Activated T-cell treated with anti-CD3 and anti-CD28 coated beads for 48 hours (primary cell): Measurements from ENCODE around the gene OR1S1.
"Not testable (repeated sequence)": the region's sequence is repeated elsewhere in the genome, so short reads cannot be mapped to it uniquely, and the experiment has no call there.

Experiments
- DNase-seq: peaks from one replicate; pipeline ENCODE4 v3.0.0-alpha.2; 2020; ENCODE audit warnings: low read depth

OR1S1 gene

DNA sequence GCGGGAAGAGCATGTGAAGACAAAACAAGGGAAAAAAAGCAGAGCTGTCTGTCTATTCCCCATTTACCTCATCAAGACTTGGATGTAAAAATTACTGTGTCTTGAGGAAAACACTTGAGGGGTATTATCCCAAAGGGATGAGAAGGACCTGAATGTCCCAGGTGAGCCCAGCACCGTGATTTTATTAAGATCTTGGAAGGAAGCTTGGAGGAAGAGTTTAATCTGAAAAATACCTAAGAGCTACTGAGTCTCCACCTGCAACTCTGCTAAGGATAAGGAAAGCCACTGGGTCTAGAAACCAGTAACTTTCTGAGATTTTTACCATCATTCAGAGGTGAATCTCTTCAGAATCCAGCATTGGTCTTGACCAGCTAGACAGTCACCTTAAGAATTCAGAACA lies at the start of gene OR1S1:
Gene OR1S1 (plus strand): TSS at position 301 of the 400 bp plus-strand sequence.
- DNase-seq: not testable (repeated sequence)

DNA sequence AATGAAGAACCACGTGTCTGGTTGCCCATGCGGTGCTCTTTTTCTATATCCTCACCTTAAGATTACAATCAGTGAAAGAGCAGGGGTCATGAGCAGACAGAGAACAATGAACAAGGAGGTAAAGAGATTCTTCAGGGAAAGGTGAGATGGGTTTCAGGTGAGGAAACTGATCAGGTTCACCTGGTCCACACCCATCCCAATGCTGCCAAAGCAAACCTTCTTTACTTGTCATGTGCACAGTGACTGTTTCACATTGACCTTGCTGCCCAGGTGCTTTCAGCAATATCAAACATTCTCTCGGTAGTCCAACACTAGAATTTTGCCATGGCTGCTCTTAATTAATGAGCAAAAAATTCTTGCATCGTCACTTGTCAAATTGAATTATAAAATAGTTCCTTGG lies 48.1 kb upstream of the OR1S1 start:
- DNase-seq: no peak

DNA sequence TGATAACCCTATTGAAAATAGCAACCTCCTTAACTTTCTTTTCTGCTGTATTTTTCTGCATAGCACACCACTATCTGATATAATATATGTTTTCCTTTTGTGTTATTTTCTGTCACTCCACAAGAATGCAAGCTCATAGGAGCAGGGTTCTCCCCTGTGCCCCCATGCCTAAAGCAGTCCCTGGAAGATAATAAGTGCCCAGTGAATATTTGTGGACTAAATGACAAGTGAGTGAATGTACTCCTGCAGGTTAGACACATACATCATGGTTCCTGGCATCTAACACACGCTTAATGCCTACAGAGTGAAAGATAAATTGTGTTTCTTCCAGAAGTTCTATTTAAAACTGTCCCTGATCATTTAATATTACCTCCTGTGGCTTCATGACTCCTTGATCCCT lies 47.5 kb upstream of the OR1S1 start:
- no peak for DNase-seq

DNA sequence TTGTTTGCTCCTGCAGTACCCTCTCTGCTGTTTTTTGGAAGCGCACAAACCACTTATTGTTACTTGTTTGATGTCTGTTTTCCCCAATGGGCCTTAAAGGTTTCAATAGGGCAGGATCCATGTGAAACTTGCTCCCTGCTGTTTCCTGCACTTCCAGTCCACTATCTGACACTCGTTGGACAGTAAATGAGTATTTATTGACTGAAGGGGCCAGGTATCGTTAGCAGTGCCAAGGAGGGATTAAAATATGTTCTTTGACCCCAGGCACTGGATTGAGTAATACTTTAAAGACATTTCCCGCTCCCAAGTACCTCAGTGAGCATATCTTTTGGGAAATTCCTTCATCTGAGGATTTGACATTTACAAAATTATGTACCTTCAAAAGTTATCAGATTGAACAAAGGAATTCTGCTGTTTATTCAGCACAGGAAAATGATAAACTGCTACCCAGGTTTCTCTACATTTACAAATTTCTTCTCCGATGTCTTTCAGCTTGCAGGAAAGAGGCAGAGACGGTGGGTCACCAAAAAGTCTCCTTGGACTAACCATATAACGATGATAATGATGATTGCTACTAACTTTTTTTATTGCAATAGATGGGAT lies 46.9 kb upstream of the OR1S1 start:
- no peak for DNase-seq

DNA sequence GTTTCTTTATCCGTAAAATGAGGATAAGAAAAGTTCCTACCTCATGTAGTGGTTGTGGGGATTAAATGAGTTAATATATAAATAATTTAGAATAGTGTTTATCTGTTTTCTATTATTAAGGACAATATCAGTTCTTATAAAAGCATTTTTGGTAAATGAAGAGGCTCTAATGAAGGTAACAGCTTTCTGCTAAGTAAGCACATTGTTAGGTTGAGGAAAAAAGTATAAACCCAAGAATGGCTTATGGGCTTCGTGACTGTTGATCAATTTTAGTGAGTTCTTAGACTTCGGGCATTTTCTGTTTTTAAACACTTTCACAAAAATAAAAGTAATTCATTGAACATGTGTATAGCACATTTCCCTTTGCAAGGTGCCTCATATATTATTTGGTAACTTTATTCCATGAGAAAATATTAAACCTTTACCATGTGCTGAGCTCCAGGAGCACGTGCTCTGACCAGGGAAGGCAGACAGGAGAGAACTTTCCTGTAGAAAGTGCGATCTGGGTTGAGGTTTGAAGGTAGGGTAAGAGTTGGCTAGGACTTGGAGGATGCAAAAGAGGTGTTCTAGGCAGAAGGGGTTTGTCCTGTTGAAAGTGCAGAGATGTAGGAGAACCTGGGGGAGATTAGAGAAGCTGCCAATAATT lies 35.0 kb upstream of the OR1S1 start:
- DNase-seq: no peak

DNA sequence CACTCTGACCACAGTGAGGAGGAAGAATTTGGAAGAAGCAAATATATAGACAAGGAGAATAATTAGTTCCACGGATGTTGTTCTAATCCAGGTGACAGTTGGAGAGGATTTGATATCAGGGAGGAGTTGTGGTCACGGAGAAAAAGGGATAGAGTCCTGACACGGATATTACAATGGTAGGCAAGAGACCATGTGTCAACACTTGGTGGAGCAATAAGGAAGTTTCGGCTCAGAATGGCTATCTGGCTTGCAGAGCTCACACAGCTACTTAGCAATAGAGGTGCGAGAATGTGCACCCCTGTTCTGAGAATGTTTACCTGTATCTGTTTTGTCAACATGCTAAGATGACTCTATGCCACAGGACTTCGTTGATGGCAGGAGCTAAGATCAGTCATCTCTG lies 34.1 kb upstream of the OR1S1 start:
- no peak for DNase-seq

DNA sequence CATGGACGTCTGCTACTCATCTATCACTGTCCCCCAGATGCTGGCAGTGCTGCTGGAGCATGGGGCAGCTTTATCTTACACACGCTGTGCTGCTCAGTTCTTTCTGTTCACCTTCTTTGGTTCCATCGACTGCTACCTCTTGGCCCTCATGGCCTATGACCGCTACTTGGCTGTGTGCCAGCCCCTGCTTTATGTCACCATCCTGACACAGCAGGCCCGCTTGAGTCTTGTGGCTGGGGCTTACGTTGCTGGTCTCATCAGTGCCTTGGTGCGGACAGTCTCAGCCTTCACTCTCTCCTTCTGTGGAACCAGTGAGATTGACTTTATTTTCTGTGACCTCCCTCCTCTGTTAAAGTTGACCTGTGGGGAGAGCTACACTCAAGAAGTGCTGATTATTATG lies 32.9 kb upstream of the OR1S1 start:
- DNase-seq: no peak

DNA sequence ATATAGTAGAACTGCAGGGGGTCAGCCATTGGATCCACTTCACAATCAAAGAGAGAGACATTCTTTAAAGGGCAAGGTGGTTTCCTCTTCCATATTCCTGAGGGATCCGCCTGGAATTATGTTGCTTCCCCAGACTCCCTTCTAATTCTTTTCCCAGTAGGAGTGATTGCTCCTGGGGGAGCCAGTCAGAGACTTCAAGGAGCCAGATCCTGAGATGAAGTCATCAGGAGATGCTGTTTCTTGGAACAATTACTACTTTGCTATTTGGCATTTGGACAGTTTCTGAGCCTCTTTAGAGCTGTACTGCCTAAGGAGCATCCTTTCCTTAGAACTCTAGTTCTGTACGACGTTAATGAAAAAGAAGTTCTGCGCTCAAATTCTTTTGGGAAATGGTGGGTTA lies 25.6 kb upstream of the OR1S1 start:
- no peak for DNase-seq

DNA sequence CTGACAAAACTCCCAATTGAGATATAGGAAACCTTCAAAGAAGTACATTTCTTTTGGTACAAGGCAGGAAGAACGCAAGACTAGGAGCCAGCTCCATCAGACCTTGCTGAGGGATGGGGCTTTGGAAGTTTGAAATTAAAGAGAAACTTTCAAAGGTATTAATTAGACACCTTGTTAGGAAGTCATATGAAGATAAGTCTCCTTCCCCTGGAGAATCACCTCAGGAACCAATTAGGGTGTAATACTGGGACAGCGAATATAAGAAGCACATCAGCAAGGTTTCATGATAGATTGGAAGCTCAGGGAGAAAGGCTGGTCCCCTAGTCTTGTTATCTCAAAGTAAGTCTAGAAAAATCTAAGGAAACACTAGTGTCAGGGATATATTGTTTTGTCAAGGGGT lies 23.8 kb upstream of the OR1S1 start, which contains the start of gene OR9Q2:
Gene OR9Q2 (plus strand): TSS at position 301 of the 400 bp plus-strand sequence. CDS start 1,421 bp downstream, outside the sequence.
- DNase-seq: no peak

DNA sequence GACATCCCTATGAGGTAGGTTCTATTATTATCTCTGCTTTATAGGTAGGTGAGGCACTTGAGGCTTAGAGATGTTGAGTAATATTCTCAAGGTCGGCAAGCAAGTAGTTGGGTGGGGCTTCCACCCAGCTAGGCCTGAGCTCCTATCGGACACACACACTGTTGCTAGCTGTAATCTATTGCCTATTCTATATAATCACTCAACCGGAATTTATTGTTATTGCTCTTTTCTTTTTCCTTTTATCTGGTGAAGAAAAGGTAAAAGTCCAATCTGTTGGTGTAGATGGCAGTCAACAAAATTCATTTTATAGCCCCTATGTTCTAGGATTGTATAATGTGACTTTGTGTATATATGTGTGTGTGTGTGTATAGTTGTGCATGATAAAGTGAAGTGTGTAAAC lies 20.3 kb upstream of the OR1S1 start:
- DNase-seq: no peak

DNA sequence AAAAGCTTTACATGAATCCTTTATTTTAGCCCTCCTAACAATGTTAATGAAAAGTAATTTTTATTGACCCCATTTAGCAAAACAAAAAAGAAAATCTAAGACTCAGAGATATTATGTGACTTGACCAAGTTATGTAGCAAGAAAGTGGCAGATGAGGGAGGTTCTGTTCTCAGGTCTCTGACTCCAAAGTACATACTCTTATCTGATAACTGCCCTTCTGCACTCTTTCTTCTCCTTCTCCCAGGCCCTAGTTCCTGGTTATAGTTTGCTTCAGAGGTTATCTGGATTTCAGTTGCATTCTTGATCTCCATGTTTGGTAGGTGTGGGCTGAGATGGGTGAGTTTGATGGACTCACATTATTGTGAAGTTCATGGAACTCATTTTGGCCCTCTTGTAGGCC lies 19.1 kb upstream of the OR1S1 start:
- DNase-seq: no peak

DNA sequence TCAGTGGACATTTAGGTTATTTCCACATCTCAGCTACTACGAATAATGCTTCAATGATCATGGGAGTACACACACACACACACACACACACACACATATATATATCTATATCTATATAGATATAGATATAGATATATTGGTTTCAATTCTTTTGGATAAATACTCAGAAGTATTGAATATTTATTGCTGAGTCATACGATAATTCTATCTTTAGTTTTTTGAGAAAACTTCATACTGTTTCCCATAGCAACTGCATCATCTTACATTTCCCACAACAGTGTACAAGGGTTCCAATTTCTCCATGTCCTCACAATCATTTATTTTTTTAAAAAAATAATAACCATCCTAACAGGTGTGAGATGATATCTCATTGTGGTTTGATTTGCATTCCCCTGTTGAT lies 16.6 kb upstream of the OR1S1 start:
- DNase-seq: no peak

DNA sequence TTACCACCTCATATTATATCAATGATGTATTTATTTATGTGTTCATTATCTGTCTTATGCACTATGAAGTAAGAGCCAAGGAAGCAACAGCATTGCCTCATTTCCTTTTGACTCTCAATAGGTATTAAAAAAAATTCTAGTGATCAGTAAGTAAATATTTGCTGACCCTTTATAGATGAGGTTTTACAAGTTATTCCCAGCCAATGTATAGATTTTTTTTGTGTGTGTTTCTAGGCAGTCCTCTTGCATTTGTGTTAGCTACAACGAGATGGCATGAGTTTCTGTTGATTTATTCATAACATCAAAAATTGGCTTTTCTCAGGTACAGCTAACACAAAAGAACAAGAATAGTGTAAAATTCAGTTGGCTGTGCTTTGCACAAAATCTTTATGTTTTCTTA lies 13.2 kb upstream of the OR1S1 start:
- DNase-seq: no peak

DNA sequence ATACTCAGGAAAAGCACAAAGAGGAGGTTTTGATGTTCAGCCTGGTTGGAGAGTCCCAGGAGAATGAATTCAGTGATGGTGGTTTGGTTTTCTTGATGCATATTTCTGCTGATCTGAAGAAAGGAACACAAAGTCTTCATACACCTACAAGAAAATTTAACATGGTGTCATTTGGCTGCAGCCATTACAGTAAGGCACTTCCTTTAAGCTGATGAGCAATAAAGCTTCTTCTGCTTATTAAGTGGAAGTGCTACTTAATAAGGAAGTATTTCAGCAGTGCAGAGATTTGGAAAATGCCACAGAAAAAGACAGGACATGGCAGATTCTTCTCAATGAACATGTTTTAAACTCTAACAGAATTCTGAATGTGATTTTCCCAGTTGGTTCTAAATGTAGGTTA lies 8.5 kb upstream of the OR1S1 start, which contains the start of gene OR1S2:
Gene OR1S2 (minus strand): TSS at position 101 of the 400 bp plus-strand sequence. CDS start 0 bp downstream, at position 101.
- no peak for DNase-seq

DNA sequence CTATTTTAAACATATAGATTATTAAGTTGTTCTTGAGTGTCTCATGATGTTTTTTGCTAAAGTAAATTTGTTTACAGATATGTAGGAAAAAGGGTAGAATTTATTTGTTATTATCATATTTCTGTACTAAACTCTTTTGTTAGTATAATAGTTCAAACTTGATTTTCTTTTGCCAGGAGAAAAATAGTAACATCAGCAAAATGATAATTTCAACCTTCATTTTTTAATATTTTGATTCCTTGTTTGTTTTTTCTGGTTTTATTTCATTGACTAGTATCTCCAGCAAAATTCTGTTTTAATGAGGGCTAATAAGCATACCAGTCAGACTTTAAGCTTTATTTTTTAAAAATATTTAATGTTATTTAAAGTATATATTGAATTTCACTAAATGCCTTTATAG lies 4.0 kb downstream of the OR1S1 start:
- no peak for DNase-seq

DNA sequence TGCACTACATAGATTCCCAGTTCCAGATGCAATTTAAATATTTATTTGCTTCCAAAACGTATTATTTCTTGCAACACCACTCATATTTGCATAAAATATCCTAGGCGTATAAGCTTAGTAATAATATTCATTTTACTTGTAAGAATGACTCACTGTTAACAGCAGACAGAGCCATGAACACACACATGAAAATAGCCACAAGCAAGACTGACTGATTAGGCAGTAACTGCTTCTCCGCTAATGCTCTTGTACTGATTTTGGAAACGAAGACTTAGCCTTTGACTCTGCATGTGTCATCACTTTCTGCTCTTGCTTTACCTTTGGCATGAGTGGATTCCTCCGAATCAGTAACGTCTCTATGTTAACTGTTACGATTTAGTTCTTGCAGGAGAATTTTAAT lies 10.2 kb downstream of the OR1S1 start:
- no peak for DNase-seq

DNA sequence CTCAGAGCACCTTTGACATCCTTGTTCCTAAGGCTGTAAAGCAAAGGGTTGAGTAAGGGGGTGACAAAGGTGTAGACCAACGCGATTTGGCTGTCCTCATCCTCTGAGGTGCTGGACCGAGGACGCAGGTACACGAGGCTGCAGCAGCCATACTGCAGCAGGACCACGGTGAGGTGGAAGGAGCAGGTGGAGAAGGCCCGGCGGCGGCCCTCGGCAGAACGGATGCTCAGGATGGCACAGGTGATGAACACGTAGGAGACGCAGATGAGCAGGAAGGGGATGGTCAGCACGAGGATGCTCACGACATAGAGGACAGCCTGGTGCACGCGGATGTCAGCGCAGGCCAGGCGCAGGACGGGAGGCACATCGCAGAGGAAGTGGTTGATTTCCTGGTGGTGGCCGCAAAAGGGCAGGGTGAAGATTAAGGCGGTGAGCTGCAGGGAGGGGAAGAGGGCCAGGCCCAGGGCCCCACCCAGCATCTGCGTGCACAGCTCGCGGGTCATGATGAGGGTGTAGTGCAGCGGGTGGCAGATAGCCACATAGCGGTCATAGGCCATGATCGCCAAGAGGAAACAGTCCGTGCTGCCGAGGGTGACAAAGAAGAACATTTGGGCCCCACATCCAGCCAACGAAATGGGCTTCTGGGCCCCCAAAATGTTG lies 15.6 kb downstream of the OR1S1 start:
- DNase-seq: no peak

DNA sequence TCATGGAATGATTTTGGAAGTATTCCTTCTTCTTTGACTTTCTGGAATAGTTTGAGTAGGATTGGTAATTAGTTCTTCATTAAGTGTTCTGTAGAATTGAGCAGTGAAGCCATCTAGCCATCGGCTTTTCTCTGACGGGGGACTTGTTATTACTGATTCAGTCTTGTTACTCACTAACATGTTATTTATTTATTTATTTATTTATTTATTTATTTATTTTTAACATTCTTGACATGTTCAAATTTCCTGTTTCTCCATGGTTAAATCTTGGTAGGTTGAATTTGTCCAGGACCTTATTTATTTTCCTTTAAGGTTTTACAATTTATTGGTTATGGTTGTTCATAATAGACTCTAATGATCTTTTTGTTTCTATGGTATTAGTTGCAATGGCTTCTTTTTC lies 31.4 kb downstream of the OR1S1 start:
- DNase-seq: no peak

DNA sequence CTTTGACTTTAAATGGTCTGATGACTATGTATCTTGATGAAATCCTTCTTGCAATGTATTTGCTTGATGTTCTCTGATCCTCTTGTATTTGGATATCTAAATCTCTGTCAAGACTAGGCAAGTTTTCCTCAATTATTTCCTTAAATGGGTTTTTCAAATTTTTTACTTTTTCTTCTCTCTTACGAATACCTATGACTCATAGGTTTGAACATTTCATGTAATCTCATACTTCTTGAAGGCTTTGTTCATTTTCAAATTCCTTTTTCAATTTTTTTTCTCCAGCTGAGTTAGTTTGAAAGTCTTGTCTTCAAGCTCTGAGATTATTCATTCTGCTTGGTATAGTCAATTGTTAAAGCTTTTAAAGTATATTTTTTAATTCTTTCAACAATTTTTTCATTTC lies 42.4 kb downstream of the OR1S1 start:
- no peak for DNase-seq

DNA sequence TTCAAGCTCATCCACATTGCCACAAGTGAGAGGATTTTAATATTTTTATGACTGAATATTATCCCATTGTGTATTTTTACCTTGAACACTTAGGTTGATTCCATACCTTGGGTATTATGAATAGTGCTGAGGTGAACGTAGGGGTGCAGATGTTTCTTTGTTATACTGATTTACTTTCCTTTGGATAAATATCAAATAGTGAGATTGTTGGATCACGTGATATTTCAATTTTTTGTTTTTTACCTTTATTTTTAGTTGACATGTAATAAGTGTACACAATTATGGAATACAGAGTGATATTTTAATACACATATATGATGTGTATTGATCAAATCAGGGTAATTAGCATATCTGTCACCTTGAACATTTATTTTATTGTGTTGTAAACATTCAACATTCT lies 47.5 kb downstream of the OR1S1 start:
- no peak for DNase-seq
